HG03064 (cell line): ENCODE data around the gene TYRP1.

Source experiments
- ATAC-seq: cut with Tn5 transposase; IDR thresholded peaks from one replicate; pipeline ENCODE4 v1.9.1; 2021; ENCODE audit warnings: low read depth; ENCODE audit not compliant: unreplicated experiment

The TYRP1 gene

GRCh38 chr9:12730198-12730597 lies 37.0 kb downstream of the TYRP1 start:
- ATAC-seq = no peak

GRCh38 chr9:12730927-12731326 lies 37.7 kb downstream of the TYRP1 start:
- no peak for ATAC-seq

GRCh38 chr9:12732971-12733370 lies 39.8 kb downstream of the TYRP1 start:
- no peak for ATAC-seq

GRCh38 chr9:12735665-12736064 lies 42.5 kb downstream of the TYRP1 start:
- ATAC-seq = no peak

GRCh38 chr9:12737871-12738270 lies 44.7 kb downstream of the TYRP1 start:
- ATAC-seq = no peak

GRCh38 chr9:12739014-12739652 lies 45.9 kb downstream of the TYRP1 start:
- ATAC-seq = no peak

GRCh38 chr9:12740845-12741244 lies 47.7 kb downstream of the TYRP1 start:
- no peak for ATAC-seq

- no peak for ATAC-seq
Observed at GRCh38 chr9:12748016-12748415, 54.8 kb downstream of the TYRP1 start.

- no peak for ATAC-seq
Observed at GRCh38 chr9:12748954-12749353, 55.8 kb downstream of the TYRP1 start.

- no peak for ATAC-seq
Observed at GRCh38 chr9:12753931-12754330, 60.7 kb downstream of the TYRP1 start.

- no peak for ATAC-seq
Observed at GRCh38 chr9:12759761-12760160, 66.6 kb downstream of the TYRP1 start.
